ENCODE data around the gene RNASE1.
"Not testable (repeated sequence)": the region's sequence is repeated elsewhere in the genome, so short reads cannot be mapped to it uniquely, and the experiment has no call there.

The RNASE1 gene

DNA sequence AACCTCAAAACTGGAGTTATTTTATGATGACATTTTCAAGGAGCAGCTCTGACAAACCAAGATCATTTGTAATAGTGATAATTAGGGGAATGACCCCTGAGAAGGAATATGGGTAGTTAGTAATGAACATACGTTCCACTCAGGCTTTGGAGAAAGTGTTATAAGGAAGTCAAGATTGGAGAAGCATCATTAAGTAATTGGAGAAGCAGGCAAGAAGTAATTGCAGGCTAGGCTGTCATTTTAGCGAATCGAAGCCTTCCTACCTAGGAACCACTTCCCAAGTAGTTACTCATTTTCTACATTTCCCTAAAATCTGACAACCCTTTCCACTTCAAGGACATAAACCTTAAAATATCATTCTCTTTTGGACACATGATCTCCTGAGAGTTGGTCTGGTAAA lies 33.2 kb downstream of the RNASE1 start:
- DNase-seq: no peak

DNA sequence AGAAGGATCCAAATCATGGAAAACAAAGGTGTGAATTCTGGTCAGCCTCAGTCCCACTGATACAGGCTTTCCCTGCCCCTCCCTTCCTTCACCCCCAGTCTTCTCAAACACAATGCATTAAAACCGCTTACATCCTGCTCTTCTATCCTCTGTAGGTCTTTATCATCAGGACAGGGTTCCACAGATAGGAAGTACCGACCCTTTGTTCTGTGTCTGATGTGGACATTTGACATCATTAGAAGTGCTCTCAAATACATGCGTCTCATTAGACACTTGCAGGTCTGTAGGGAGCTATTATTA lies 34.1 kb downstream of the RNASE1 start:
- no peak for DNase-seq

DNA sequence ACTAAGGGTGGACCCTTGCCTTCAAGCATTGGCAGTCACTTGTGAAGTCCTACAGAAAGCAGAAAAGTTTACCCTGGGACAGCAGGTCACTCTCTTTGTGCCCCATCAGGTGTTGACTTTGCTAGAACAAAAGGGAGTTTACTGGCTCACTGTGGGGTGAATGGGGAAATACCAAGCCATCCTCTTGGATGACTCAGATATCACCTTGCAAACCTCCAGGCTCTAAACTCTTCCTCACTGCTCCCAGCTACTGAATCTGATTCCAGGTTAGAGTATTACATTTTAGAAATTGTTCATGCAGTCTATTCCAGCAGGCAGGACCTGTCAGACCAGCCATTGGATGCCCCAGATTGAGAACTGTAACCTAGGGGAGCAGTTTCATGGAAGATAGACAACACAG lies 41.7 kb downstream of the RNASE1 start:
- DNase-seq: no peak

DNA sequence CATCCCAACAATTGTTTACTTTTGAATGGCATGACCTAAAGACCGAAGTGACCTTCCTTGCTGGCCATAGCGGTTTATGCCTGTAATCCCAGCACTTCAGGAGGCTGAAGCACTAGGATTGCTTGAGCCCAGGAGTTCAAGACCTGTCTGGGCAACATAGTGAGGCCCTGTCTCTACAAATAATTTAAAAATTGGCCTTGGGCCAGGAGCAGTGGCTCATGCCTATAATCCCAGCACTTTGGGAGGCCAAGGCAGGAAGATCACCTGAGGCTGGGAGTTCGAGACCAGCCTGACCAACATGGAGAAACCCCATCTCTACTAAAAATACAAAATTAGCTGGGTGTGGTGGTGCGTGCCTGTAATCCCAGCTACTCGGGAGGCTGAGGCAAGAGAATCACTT lies 43.2 kb downstream of the RNASE1 start:
- DNase-seq: not testable (repeated sequence)

DNA sequence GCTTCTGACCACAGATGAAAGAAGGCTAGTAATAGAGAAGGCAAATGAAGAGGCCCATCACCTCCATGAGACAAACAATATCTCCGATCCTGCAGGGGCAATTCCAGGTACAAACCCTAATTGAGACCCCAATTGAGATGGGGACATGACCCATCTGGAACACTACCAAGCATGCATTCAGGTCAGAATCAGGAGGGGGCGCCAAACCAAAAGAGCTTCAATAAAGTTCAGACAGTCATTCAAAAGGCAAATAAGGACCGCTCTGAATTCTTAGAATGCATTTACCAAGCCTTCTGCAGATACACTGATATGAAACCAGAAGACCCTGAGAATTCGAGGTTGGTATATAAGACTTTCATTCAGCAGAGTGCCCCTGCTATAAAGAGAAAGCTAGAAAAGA lies 44.7 kb downstream of the RNASE1 start:
- no peak for DNase-seq

DNA sequence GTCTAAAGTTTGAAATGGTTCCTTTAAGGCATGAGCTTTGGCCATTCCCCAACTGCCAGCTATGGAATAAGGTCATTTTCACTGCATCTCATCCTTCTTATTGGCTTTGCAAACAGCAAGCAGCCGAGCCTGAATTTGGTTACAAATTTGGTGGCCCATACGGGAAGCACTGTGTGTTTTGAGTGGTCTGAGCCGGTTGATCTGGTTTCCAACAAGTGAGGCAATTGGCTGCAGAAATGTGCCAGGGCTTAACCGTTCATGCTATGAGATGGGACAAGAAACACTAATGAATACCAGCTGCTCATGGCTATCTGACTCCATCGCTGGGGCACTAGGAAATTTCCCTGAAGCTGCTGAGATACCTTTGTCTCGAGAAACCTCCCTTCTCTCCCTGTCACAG lies 47.6 kb downstream of the RNASE1 start:
- no peak for DNase-seq

DNA sequence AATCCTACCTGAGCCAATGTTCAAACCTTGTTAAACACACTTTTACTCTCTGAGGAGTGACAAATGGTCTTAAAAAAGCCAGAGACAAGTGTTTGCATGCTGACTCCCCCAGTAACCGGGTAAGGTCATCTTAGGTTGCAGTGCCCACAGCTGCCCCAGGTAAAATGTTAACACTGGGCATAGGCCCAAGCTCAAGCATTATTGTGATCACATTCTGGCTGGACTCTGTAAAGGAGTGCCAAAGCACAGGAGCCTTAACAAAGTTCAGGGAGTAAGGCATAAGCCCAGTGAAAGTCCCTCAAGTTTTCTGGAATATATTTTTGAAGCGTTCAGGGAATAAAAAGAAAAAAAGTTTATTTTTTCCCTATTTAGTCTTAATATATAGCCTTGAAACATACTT lies 48.3 kb downstream of the RNASE1 start:
- DNase-seq: no peak

DNA sequence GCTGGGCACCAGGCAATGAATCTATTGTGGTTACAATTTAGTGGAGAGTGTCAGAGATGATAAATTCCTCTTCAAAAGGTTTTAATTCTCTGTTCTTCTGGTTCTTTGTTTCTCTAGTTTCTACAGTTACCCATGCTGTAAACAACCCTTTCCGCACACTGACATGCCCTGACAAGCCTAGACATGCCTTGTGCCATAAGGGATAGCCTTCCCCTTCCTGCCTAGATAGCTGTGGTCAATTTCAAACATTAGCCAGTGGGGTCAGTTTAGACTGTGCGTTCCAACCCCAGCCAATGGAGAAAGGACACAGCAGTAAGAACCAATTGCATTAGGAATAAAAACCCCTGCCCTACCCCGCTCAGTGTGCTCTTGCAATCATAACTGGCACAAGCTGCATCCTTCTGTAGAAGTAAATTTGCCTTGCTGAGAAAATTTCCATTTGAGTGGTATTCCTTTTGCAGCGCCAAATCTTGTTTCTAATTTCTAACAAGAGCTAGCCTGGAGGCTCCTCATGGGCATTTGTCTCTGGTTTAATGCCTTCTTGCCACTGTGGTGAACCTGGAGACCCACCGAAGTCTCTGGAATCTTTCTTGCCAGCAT lies 50.6 kb downstream of the RNASE1 start:
- DNase-seq: no peak
